Trophoblast cell (in vitro differentiated cells and primary cell): Measurements from ENCODE around the gene PYROXD2.

Source experiments
- DNase-seq, 2 donors: peaks; one replicate each; pipeline ENCODE4 v3.0.0-alpha.2; 2016
- H2AFZ ChIP-seq: 2 replicates; pipeline ENCODE4 v1.6.1; 2013; ENCODE audit warnings: low read length, moderate library complexity, mild to moderate bottlenecking; ENCODE audit not compliant: insufficient read depth, poor library complexity
- H2AK5ac ChIP-seq: 2 replicates; pipeline ENCODE4 v1.6.1; 2013; ENCODE audit warnings: mild to moderate bottlenecking, low read length
- H2BK120ac ChIP-seq: 2 replicates; pipeline ENCODE4 v1.6.1; 2013; ENCODE audit warnings: low read length, mild to moderate bottlenecking, moderate library complexity; ENCODE audit not compliant: insufficient read depth, poor library complexity
- H2BK12ac ChIP-seq: 2 replicates; pipeline ENCODE4 v1.6.1; 2013; ENCODE audit warnings: mild to moderate bottlenecking, low read length, moderate library complexity
- H2BK5ac ChIP-seq: 2 replicates; pipeline ENCODE4 v1.6.1; 2013; ENCODE audit warnings: low read length, low read depth, moderate library complexity, mild to moderate bottlenecking; ENCODE audit not compliant: poor library complexity
- H3K14ac ChIP-seq: 2 replicates; pipeline ENCODE4 v1.6.1; 2013; ENCODE audit warnings: mild to moderate bottlenecking, low read length
- H3K18ac ChIP-seq: 2 replicates; pipeline ENCODE4 v1.6.1; 2013; ENCODE audit warnings: mild to moderate bottlenecking, low read length
- H3K23ac ChIP-seq: 2 replicates; pipeline ENCODE4 v1.6.1; 2013; ENCODE audit warnings: low read length
- H3K27ac ChIP-seq: 2 replicates; pipeline ENCODE4 v1.5.1; 2013; ENCODE audit warnings: low read depth, mild to moderate bottlenecking, inconsistent platforms, low read length, moderate library complexity
- H3K27me3 ChIP-seq: 2 replicates; pipeline ENCODE4 v1.6.1; 2013; ENCODE audit warnings: inconsistent platforms, mild to moderate bottlenecking, low read length, moderate library complexity; ENCODE audit not compliant: insufficient read depth
- H3K36me3 ChIP-seq, 2 experiments: 1 replicate in 1 of 2; 2 replicates in 1 of 2; pipeline ENCODE4 v1.6.1; 2013; ENCODE audit warnings: low read length in 2 of 2, mild to moderate bottlenecking in 2 of 2, moderate library complexity in 1 of 2; ENCODE audit not compliant: insufficient read depth in 2 of 2, control insufficient read depth in 1 of 2
- H3K4ac ChIP-seq: 2 replicates; pipeline ENCODE4 v1.6.1; 2013; ENCODE audit warnings: low read depth, mild to moderate bottlenecking, low read length, moderate library complexity
- H3K4me1 ChIP-seq, 2 experiments: 1 replicate in 1 of 2; 2 replicates in 1 of 2; pipeline ENCODE4 v1.6.1; 2013; ENCODE audit warnings: low read length in 2 of 2, mild to moderate bottlenecking in 2 of 2, moderate library complexity in 1 of 2; ENCODE audit not compliant: insufficient read depth in 2 of 2, control insufficient read depth in 1 of 2
- H3K4me2 ChIP-seq: 2 replicates; pipeline ENCODE4 v1.6.1; 2013; ENCODE audit warnings: inconsistent platforms, mild to moderate bottlenecking, low read length, moderate library complexity
- H3K4me3 ChIP-seq: 2 replicates; pipeline ENCODE4 v1.5.1; 2013; ENCODE audit warnings: mild to moderate bottlenecking, low read depth, low read length, inconsistent platforms
- H3K79me1 ChIP-seq: one replicate; pipeline ENCODE4 v1.6.1; 2013; ENCODE audit warnings: low read length
- H3K79me2 ChIP-seq: 2 replicates; pipeline ENCODE4 v1.6.1; 2013; ENCODE audit warnings: low read length, mild to moderate bottlenecking; ENCODE audit not compliant: control insufficient read depth, insufficient read depth, poor library complexity
- H3K9ac ChIP-seq: 2 replicates; pipeline ENCODE4 v1.6.1; 2013; ENCODE audit warnings: mild to moderate bottlenecking, low read length
- H3K9me3 ChIP-seq: 2 replicates; pipeline ENCODE4 v1.6.1; 2013; ENCODE audit warnings: low read depth, mild to moderate bottlenecking, control low read depth, inconsistent platforms, low read length; ENCODE audit not compliant: insufficient read depth
- H4K12ac ChIP-seq: 2 replicates; pipeline ENCODE4 v1.6.1; 2013; ENCODE audit warnings: low read depth, mild to moderate bottlenecking, low read length, moderate library complexity
- H4K8ac ChIP-seq: 2 replicates; pipeline ENCODE4 v1.6.1; 2013; ENCODE audit warnings: low read depth, mild to moderate bottlenecking, low read length, moderate library complexity
- H4K91ac ChIP-seq: one replicate; pipeline ENCODE4 v1.6.1; 2013; ENCODE audit warnings: low read depth, mild to moderate bottlenecking, low read length, moderate library complexity
- WGBS: extraction: QIAGEN DNeasy Blood & Tissue Kit; methylation state at CpG from one replicate; pipeline ENCODE4 v1.1.7; 2013; ENCODE audit warnings: missing lambda C conversion rate; ENCODE audit not compliant: insufficient read length, insufficient coverage; ENCODE audit errors: extremely low coverage; 5-methylcytosine and 5-hydroxymethylcytosine counted together

PYROXD2 gene

GRCh38 chr10:98365406-98366061 lies 49.4 kb downstream of the PYROXD2 start:
- Histone ChIP-seq H2AK5ac (no peak overlapping the region), H3K79me2 (no peaks in the 10 kb centered on the region)

GRCh38 chr10:98364432-98365102 lies 50.4 kb downstream of the PYROXD2 start:
- Histone ChIP-seq H3K4me1 (peaks cover 10 to 18% of the 10 kb centered on the region in 2 experiments), H4K91ac (no peak overlapping the region), H3K4ac (no peak overlapping the region), H2AFZ (no peak overlapping the region), H2BK5ac (no peak overlapping the region), H3K9me3 (peaks cover 2% of the 10 kb centered on the region), H3K27ac (no peak overlapping the region), H3K9ac (no peak overlapping the region), H4K8ac (no peak overlapping the region), H3K14ac (no peak overlapping the region), H3K27me3 (no peaks in the 10 kb centered on the region), H3K79me1 (no peaks in the 10 kb centered on the region), H3K18ac (no peak overlapping the region), H3K79me2 (no peaks in the 10 kb centered on the region), H2AK5ac (no peak overlapping the region), H3K4me2 (no peak overlapping the region), H3K36me3 (no peaks in the 10 kb centered on the region), H2BK12ac (no peak overlapping the region), H3K23ac (no peak overlapping the region), H3K4me3 (no peak overlapping the region), H2BK120ac (no peak overlapping the region), H4K12ac (no peak overlapping the region)
- WGBS: no CpG with 5 or more reads among the region's 9 CpGs
- DNase-seq: no peak

More at GRCh38 chr10:98365406-98366061, 49.4 kb downstream of the PYROXD2 start:
- DNase-seq: no peak
- Histone ChIP-seq H3K4ac (no peak overlapping the region), H3K23ac (no peak overlapping the region), H3K27ac (no peak overlapping the region), H3K9ac (no peak overlapping the region), H3K9me3 (peaks cover 2% of the 10 kb centered on the region), H3K4me2 (no peak overlapping the region), H3K4me3 (no peak overlapping the region), H4K91ac (no peak overlapping the region), H2BK120ac (no peak overlapping the region), H2BK12ac (peak overlapping the region; percentile 15), H2BK5ac (no peak overlapping the region), H4K12ac (no peak overlapping the region), H3K36me3 (no peaks in the 10 kb centered on the region), H3K18ac (no peak overlapping the region), H3K4me1 (peaks cover 10 to 18% of the 10 kb centered on the region in 2 experiments), H3K14ac (no peak overlapping the region), H3K79me1 (no peaks in the 10 kb centered on the region), H3K27me3 (no peaks in the 10 kb centered on the region), H2AFZ (no peak overlapping the region), H4K8ac (no peak overlapping the region)
- WGBS: no CpG with 5 or more reads among the region's 18 CpGs

DNA sequence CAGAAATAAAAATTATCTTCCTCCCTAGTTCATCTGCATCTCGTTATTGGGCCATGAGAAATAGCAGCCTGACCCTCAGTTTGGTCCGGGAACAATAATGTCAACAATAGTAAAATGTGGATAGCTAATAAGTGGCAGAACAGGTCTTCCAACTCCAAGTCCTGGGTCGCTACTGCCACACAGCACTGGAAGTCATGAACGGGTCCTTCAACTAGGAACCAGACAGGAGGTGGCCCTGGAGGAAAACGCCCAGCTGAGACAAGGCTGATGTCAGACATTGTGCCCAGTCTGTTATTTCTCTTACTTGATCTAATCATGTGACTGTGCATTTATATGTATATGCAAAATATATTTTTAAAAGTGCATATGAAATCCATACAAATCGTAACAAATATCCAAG lies 51.8 kb downstream of the PYROXD2 start:
- H2BK12ac ChIP-seq: no peak overlapping the region
- H2BK5ac ChIP-seq: no peak overlapping the region
- H3K4me1 ChIP-seq: peaks cover 10 to 18% of the 10 kb centered on the region in 2 experiments
- no peak overlapping the region for H4K8ac ChIP-seq
- H3K27ac ChIP-seq: no peak overlapping the region
- H4K91ac ChIP-seq: no peak overlapping the region
- no peak overlapping the region for H3K4me3 ChIP-seq
- H3K79me2 ChIP-seq: no peaks in the 10 kb centered on the region
- DNase-seq: peak in 1 of 2 donors; percentile 55
- H3K14ac ChIP-seq: no peak overlapping the region
- no peak overlapping the region for H3K9ac ChIP-seq
- no peaks in the 10 kb centered on the region for H3K79me1 ChIP-seq
- no peak overlapping the region for H3K4me2 ChIP-seq
- no peak overlapping the region for H3K18ac ChIP-seq
- H2AFZ ChIP-seq: no peak overlapping the region
- H3K27me3 ChIP-seq: no peaks in the 10 kb centered on the region
- H2BK120ac ChIP-seq: no peak overlapping the region
- no peak overlapping the region for H4K12ac ChIP-seq
- no peaks in the 10 kb centered on the region for H3K9me3 ChIP-seq
- no peaks in the 10 kb centered on the region for H3K36me3 ChIP-seq
- H2AK5ac ChIP-seq: no peak overlapping the region
- no CpG with 5 or more reads among the region's 6 CpGs for WGBS
- H3K4ac ChIP-seq: no peak overlapping the region
- H3K23ac ChIP-seq: no peak overlapping the region

GRCh38 chr10:98361131-98362025 lies 53.6 kb downstream of the PYROXD2 start:
- Histone ChIP-seq H2BK12ac (no peak overlapping the region), H3K14ac (no peak overlapping the region), H2BK5ac (no peak overlapping the region), H4K12ac (no peak overlapping the region), H3K9ac (no peak overlapping the region), H2AK5ac (no peak overlapping the region), H3K4me3 (no peak overlapping the region), H3K9me3 (no peaks in the 10 kb centered on the region), H3K79me1 (no peaks in the 10 kb centered on the region), H2BK120ac (no peak overlapping the region), H3K27me3 (no peaks in the 10 kb centered on the region), H3K4me1 (peaks cover 9 to 16% of the 10 kb centered on the region in 2 experiments), H3K27ac (no peak overlapping the region), H3K4me2 (no peak overlapping the region), H4K8ac (no peak overlapping the region), H3K36me3 (no peaks in the 10 kb centered on the region), H2AFZ (no peak overlapping the region), H4K91ac (no peak overlapping the region), H3K23ac (no peak overlapping the region), H3K79me2 (no peaks in the 10 kb centered on the region), H3K4ac (no peak overlapping the region), H3K18ac (no peak overlapping the region)
- peak; percentile 91 to 93 for DNase-seq
- no CpG with 5 or more reads among the region's 15 CpGs for WGBS
